K562 (cell line): ENCODE results near the gene PSMD8. TPM values are rescaled to one million over a fixed set of nuclear protein-coding genes. Genes with fewer than 3 reads are reported as not detected.

Experiments
- ATAC-seq: fragments of 200-7000 bp; cut with Tn5 transposase; 3 replicates; pipeline ENCODE4 v1.9.1; 2020; ENCODE audit warnings: moderate library complexity
- BruUV-seq: library from RNA; stranded (reverse); fragments of 400-500 nt; replicated peaks from 2 replicates; lab custom pipeline; 2021; lab: Mats Ljungman, UMichigan
- CTCF ChIA-PET: fragments of 300-600 bp; formaldehyde crosslinking; extraction: SDS; loops from one replicate; lab custom pipeline; 2021; ENCODE audit warnings: low intra/inter-chr PET ratio; lab: Yijun Ruan, JAX
- POLR2A ChIA-PET: fragments of 300-600, 350-650 bp; sonication (Branson Sonifier 250); formaldehyde crosslinking; extraction: SDS; loops from one replicate; lab custom pipeline; 2021; ENCODE audit warnings: antibody characterized with exemption, inconsistent platforms; lab: Yijun Ruan, JAX
- DNase-seq, 4 experiments: peaks; one replicate each; pipeline versions ENCODE4 v3.0.0 to v3.0.0-alpha.2; 2011 to 2018; ENCODE audit warnings: low spot score in 3 of 4, mixed read lengths in 3 of 4; ENCODE audit errors: extremely low read depth in 1 of 4
- FAIRE-seq: peaks from 2 replicates; lab custom pipeline; 2011; peaks lifted over from hg19 to GRCh38; lab: Jason Lieb, UNC
- H2AFZ ChIP-seq: 2 replicates; pipeline ENCODE4 v1.6.0; 2011; ENCODE audit warnings: low read depth, low read length, control low read depth, inconsistent platforms
- H3K27ac ChIP-seq: fragments of 200-600 bp; 3 replicates; pipeline ENCODE4 v1.8.0; 2011; ENCODE audit warnings: low read depth, mild to moderate bottlenecking, control low read depth, inconsistent platforms, low read length, moderate library complexity, mixed read lengths; ENCODE audit errors: extremely low read depth
- H3K27me3 ChIP-seq, 2 experiments: fragments of 300-600 bp in 1 of 2; 2 replicates in 1 of 2; 3 replicates in 1 of 2; pipeline versions ENCODE4 v1.6.0 to v1.8.0; 2011; ENCODE audit warnings: inconsistent platforms in 2 of 2, low read length in 2 of 2, mild to moderate bottlenecking in 1 of 2, mixed read lengths in 1 of 2, moderate library complexity in 1 of 2; ENCODE audit not compliant: control insufficient read depth in 2 of 2, insufficient read depth in 2 of 2
- H3K36me3 ChIP-seq: fragments of 300-600 bp; 3 replicates; pipeline ENCODE4 v1.8.0; 2011; ENCODE audit warnings: mild to moderate bottlenecking, low read length, inconsistent platforms; ENCODE audit not compliant: control insufficient read depth, insufficient read depth
- H3K4me1 ChIP-seq, 2 experiments: fragments of 200-600 bp in 1 of 2; replicated peaks in 1 of 2; 2 replicates in 1 of 2; 3 replicates in 1 of 2; pipeline versions ENCODE4 v1.5.1 to v1.8.0; 2011; ENCODE audit warnings: inconsistent platforms in 2 of 2, low read length in 2 of 2, mild to moderate bottlenecking in 1 of 2, mixed read lengths in 1 of 2, moderate library complexity in 1 of 2; ENCODE audit not compliant: control insufficient read depth in 2 of 2, insufficient read depth in 2 of 2
- H3K4me2 ChIP-seq: 2 replicates; pipeline ENCODE4 v1.6.1; 2011; ENCODE audit warnings: low read length, control low read depth, inconsistent platforms, mixed read lengths; ENCODE audit not compliant: insufficient read depth
- H3K4me3 ChIP-seq: fragments of 200-600 bp; sonication (generic), shearing (Covaris generic); 2 replicates; pipeline ENCODE4 v1.5.1; 2016; ENCODE audit warnings: control low read depth, inconsistent platforms
- H3K79me2 ChIP-seq: fragments of 200-600 bp; 3 replicates; pipeline ENCODE4 v1.8.0; 2011; ENCODE audit warnings: low read length, inconsistent platforms; ENCODE audit not compliant: control insufficient read depth, insufficient read depth
- H3K9ac ChIP-seq, 2 experiments: 2 replicates each; pipeline versions ENCODE4 v1.6.0 to v1.6.1; 2011; ENCODE audit warnings: low read depth in 2 of 2, low read length in 2 of 2, control low read depth in 1 of 2, inconsistent platforms in 1 of 2, mild to moderate bottlenecking in 1 of 2, mixed read lengths in 1 of 2; ENCODE audit not compliant: insufficient read depth in 1 of 2
- H3K9me1 ChIP-seq: one replicate; pipeline ENCODE4 v1.6.0; 2011; ENCODE audit warnings: inconsistent platforms, mild to moderate bottlenecking, low read length, moderate library complexity; ENCODE audit not compliant: control insufficient read depth, insufficient read depth
- H3K9me3 ChIP-seq: replicated peaks from 2 replicates; pipeline ENCODE4 v1.5.1; 2011; ENCODE audit warnings: low read depth, low read length, inconsistent platforms; ENCODE audit not compliant: control insufficient read depth, insufficient read depth
- H4K20me1 ChIP-seq: replicated peaks from 2 replicates; pipeline ENCODE4 v1.6.1; 2011; ENCODE audit warnings: low read length, inconsistent platforms, mixed read lengths; ENCODE audit not compliant: control insufficient read depth, insufficient read depth
- ARID1B ChIP-seq: fragments of 450-650 bp; IDR thresholded peaks from 2 replicates; pipeline ENCODE4 v1.6.1; 2016; ENCODE audit warnings: antibody characterized with exemption, mild to moderate bottlenecking, inconsistent platforms
- CC2D1A ChIP-seq: fragments of 450-650 bp; IDR thresholded peaks from 2 replicates; pipeline ENCODE4 v1.6.1; 2017; ENCODE audit warnings: mild to moderate bottlenecking
- CHCHD3 ChIP-seq: fragments of 250-450 bp; sonication (Bioruptor Pico); IDR thresholded peaks from 2 replicates; pipeline ENCODE4 v2.1.2; 2022; ENCODE audit warnings: mild to moderate bottlenecking
- CHD2 ChIP-seq: IDR thresholded peaks from 2 replicates; pipeline ENCODE4 v1.6.1; 2011; ENCODE audit warnings: low read depth, low read length
- ESRRA ChIP-seq: fragments of 450-650 bp; IDR thresholded peaks from 2 replicates; pipeline ENCODE4 v1.6.1; 2014; ENCODE audit warnings: low read depth, mild to moderate bottlenecking, moderate library complexity, borderline replicate concordance
- ETV5 ChIP-seq: sonication (generic); formaldehyde crosslinking; IDR thresholded peaks from 2 replicates; pipeline ENCODE4 v1.4.0; 2020; ENCODE audit warnings: low read depth, mild to moderate bottlenecking, missing genetic modification reagents
- GABPB1 ChIP-seq: sonication (generic); formaldehyde crosslinking; IDR thresholded peaks from 2 replicates; pipeline ENCODE4 v1.8.0; 2022; ENCODE audit warnings: mild to moderate bottlenecking, missing genetic modification reagents
- GTF2A2 ChIP-seq: IDR thresholded peaks from 2 replicates; pipeline ENCODE4 v1.6.1; 2016; ENCODE audit warnings: mild to moderate bottlenecking, missing genetic modification characterization, missing compliant biosample characterization
- MCM5 ChIP-seq: fragments of 450-650 bp; IDR thresholded peaks from 2 replicates; pipeline ENCODE4 v1.6.1; 2016; ENCODE audit warnings: low read depth
- NFE2 ChIP-seq: IDR thresholded peaks from 2 replicates; pipeline ENCODE4 v1.6.1; 2014; ENCODE audit warnings: antibody characterized with exemption, low read depth
- POLR2H ChIP-seq: IDR thresholded peaks from 2 replicates; pipeline ENCODE4 v1.6.1; 2016; ENCODE audit warnings: missing genetic modification characterization, low read depth, mild to moderate bottlenecking, control low read depth, missing compliant biosample characterization, moderate library complexity
- PTRF ChIP-seq: fragments of 450-650 bp; IDR thresholded peaks from 2 replicates; pipeline ENCODE4 v1.6.1; 2016; ENCODE audit warnings: mild to moderate bottlenecking, missing genetic modification characterization, missing compliant biosample characterization
- SAP30 ChIP-seq: fragments of 200-600 bp; sonication (generic); IDR thresholded peaks from 2 replicates; pipeline ENCODE4 v1.6.1; 2012; ENCODE audit warnings: borderline replicate concordance, low read depth, mild to moderate bottlenecking, moderate library complexity, low read length, control low read depth, inconsistent platforms; ENCODE audit not compliant: insufficient read depth, poor library complexity, severe bottlenecking
- ZNF146 ChIP-seq: IDR thresholded peaks from one replicate; pipeline ENCODE4 v1.6.1; 2018; ENCODE audit warnings: missing compliant biosample characterization; ENCODE audit not compliant: unreplicated experiment
- ZNF668 ChIP-seq: fragments of 250-450 bp; sonication (Bioruptor Pico); IDR thresholded peaks from 2 replicates; pipeline ENCODE4 v1.8.0; 2022; ENCODE audit warnings: mild to moderate bottlenecking, inconsistent platforms
- ZNF780A ChIP-seq: fragments of 250-450 bp; sonication (Bioruptor Pico); IDR thresholded peaks from 2 replicates; pipeline ENCODE4 v1.5.0; 2021; ENCODE audit warnings: mild to moderate bottlenecking
- WGBS: fragments of 100-300 bp; shearing (Covaris generic); methylation state at CpG from one replicate; pipeline ENCODE4 v1.1.6; 2016; ENCODE audit warnings: low coverage, mixed read lengths; ENCODE audit not compliant: insufficient coverage; ENCODE audit errors: missing lambda C conversion rate; 5-methylcytosine and 5-hydroxymethylcytosine counted together
- in situ Hi-C: fragments of 300-500 bp; cut with MboI; formaldehyde crosslinking; loops from 4 replicates; pipeline ENCODE4 v1.15.0; 2018; ENCODE audit warnings: inconsistent platforms, mixed read lengths
- intact Hi-C: fragments of 100-400 bp; cut with micrococcal nuclease; formaldehyde crosslinking; loops from 2 replicates; pipeline ENCODE4 v1.14.2; 2022
- polyA plus RNA-seq, 8 experiments: library from polyadenylated mRNA; depleted of rRNA in 4 of 8; stranded (reverse) in 5 of 8; unstranded in 3 of 8; fragments of >200 nt; fragmentation: Nextera tagmentation in 2 of 8; fragmentation: Illumina TruSeq in 1 of 8; extraction: Ambion mirVana in 2 of 8; extraction: Trizol in 1 of 8; gene quantifications; 2 replicates each; pipeline versions ENCODE4 v1.2.1 to v1.2.3, GENCODE V29; 2011 to 2014; ENCODE audit warnings: inconsistent platforms in 1 of 8, missing spikeins in 1 of 8
- total RNA-seq, 7 experiments: library from RNA; depleted of rRNA in 6 of 7; stranded (reverse); fragments of >200 nt in 6 of 7; fragmentation: Illumina TruSeq in 2 of 7; extraction: Trizol in 2 of 7; gene quantifications; 2 replicates each; pipeline versions ENCODE4 v1.2.1 to v1.2.3, GENCODE V29; 2011 to 2021; ENCODE audit warnings: low replicate concordance in 1 of 7
- TF ChIP-seq, protein P1 (sequence below): sonication (generic); formaldehyde crosslinking; IDR thresholded peaks from 2 replicates; pipeline ENCODE4 v1.9.0; 2022; ENCODE audit warnings: mild to moderate bottlenecking, missing genetic modification reagents

PSMD8 gene
- total and polyA plus RNA-seq, 9 of the 15 experiments (the other 6 are each of a cell fraction or from before 2014, with no cell fraction given) = 130 to 583 (median 315) TPM

DNA sequence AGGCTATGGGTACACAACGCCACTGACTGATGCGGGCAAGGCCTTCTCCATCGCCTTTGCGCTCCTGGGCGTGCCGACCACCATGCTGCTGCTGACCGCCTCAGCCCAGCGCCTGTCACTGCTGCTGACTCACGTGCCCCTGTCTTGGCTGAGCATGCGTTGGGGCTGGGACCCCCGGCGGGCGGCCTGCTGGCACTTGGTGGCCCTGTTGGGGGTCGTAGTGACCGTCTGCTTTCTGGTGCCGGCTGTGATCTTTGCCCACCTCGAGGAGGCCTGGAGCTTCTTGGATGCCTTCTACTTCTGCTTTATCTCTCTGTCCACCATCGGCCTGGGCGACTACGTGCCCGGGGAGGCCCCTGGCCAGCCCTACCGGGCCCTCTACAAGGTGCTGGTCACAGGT lies 47.8 kb upstream of the PSMD8 start:
- CTCF ChIA-PET = no interaction called here
- intact Hi-C loops (no loop called here), in situ Hi-C loops (loop anchor here (25.0 kb wide), 1 partner anchor 414 kb away; the partner anchor contains the start of genes SIPA1L3 and WDR87)
- ATAC-seq (no peak), DNase-seq (no peak), FAIRE-seq (no peak)
- POLR2A ChIA-PET = interaction anchor here (0.5 to 1.6 kb wide), 2 partner anchors 96 to 857 kb away, joined by 4 read pairs; partner anchors contain the start of gene ZNF570
- peak overlapping the region in 1 of 2 experiments; percentile 52; a peak in 2 of 4 replicates for H3K9ac ChIP-seq
- no peak overlapping the region for H3K4me3 ChIP-seq
- H3K9me1 ChIP-seq = no peaks in the 10 kb centered on the region
- no peaks in the 10 kb centered on the region for H3K36me3 ChIP-seq
- H4K20me1 ChIP-seq = no peaks in the 10 kb centered on the region
- no peaks in the 10 kb centered on the region for H3K79me2 ChIP-seq
- 81% methylated on average over 21 of the region's 22 CpGs for WGBS
- TF ChIP-seq CC2D1A (no peak), CHD2 (no peak), MCM5 (no peak), PTRF (tag) (no peak), SAP30 (no peak), ETV5 (CRISPR knock-in tag) (no peak), ZNF668 (CRISPR knock-in tag) (no peak), NFE2 (no peak), POLR2H (tag) (no peak), GTF2A2 (tag) (no peak), ESRRA (no peak), ARID1B (no peak), GABPB1 (CRISPR knock-in tag) (no peak), ZNF146 (CRISPR knock-in tag) (no peak), CHCHD3 (no peak), ZNF780A (CRISPR knock-in tag) (no peak)
- TF ChIP-seq, protein P1, sequence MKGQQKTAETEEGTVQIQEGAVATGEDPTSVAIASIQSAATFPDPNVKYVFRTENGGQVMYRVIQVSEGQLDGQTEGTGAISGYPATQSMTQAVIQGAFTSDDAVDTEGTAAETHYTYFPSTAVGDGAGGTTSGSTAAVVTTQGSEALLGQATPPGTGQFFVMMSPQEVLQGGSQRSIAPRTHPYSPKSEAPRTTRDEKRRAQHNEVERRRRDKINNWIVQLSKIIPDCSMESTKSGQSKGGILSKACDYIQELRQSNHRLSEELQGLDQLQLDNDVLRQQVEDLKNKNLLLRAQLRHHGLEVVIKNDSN (CRISPR knock-in tag) = no peak
- no peaks in the 10 kb centered on the region for H3K27me3 ChIP-seq
- H3K9me3 ChIP-seq = no peaks in the 10 kb centered on the region
- H3K4me2 ChIP-seq = no peak overlapping the region
- no peak overlapping the region for H2AFZ ChIP-seq
- no peak overlapping the region for H3K27ac ChIP-seq
- H3K4me1 ChIP-seq = peaks cover 19 to 27% of the 10 kb centered on the region in 2 experiments
- BruUV-seq = no TSS peak
